GM19395 (cell line): ENCODE results near the gene TENM4.

Source experiments
- ATAC-seq: cut with Tn5 transposase; IDR thresholded peaks from one replicate; pipeline ENCODE4 v1.9.1; 2021; ENCODE audit warnings: mild to moderate bottlenecking, moderate library complexity; ENCODE audit not compliant: unreplicated experiment

Gene TENM4

DNA sequence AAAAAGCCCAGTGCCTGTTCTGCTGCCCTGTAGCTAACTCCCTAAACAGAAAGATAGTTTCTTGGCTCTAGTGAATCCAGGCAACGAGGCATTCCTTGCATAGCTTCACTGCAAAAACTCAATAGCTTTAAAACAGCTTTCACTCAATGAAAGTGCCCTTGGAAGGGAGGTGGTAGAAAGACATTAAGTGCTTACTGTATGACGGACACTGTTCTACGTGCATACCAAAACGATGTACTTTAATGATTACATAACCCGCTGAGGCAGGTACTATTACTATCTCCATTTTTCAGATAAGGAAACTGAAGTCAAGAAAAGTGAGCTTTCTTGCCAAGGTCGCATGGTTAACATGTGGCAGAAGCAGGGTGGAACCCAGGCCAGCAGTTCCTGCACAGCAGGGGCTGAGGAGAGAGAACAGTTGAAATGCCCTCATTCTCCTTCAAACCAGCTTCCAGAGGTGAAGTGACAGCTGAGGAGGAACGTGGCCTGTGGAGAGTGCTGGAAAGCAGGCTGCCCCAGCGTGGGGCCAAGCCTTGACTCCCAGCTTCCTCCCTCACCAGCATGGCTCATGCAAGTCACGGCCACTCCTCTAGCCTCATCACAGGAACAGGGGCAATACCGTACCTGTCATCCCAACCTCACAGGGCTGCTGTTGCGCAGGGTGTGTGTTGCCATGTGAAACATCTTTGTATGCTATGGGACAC lies 638.6 kb downstream of the TENM4 start:
- no peak for ATAC-seq

DNA sequence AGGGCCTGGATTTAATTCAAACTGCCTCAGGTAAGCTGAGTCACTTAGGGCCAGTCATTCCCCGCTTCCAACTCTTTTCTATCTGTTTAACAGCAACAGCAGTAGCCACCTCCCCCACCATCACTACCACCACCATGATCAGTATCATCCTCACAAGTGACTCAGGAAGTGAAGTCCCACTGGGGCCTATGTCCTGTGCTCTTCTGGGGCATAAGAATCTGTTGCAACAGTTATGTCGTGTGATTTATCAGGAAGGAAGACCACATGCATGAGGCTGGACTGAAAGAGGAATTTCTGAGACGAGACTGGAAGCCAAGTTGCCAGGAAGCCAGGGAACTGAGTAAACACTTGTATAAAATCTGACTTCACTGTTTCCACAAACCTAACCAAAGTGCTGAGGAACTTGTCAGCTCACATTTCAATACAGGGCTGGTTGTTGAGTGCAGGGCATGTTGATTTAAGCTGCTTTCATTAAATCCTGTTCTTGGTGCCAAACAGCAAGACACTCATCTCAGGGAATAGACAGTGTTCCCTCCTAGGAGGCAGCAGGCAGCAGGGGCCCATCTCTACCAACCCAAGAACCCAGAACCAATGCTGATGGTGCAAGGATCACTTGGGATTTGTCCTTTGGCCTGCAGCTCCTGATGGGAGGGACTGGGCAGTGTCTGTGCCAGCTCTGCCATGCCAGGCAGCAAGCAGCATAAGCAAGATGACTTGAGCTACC lies 639.5 kb downstream of the TENM4 start:
- no peak for ATAC-seq

- no peak for ATAC-seq
Measured at GRCh38 chr11:78800756-78801155, 640.1 kb downstream of the TENM4 start.

DNA sequence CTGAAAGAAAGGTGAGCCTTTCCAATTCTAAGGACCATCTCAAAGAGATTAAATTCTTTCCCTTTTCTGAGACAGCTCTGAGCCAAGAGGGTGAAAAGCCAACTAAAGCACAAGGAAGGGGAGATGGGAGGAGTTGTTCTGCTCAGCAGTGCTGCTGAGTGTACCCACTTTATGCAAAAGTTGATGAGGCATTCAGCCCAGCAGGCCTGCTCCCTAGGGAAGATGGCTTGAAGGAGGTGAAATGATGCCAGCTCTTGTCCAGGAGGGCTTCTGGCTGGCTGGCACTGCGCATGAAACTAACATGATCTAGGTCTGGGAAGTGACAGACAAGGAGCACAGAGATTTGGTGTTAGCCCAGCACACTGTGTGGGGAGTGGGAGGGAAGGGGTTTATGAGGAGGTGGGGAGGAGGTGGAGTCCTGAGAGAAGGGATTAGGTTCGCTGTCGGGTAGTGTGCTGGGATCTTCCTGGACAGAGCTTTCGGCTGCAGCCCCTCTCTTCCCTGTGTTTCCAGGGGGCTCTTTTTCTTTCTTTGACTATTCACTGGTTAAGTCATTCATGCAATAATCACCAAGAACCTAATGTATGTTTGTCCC lies 640.6 kb downstream of the TENM4 start:
- no peak for ATAC-seq

- ATAC-seq, result peak; percentile 95
Measured at GRCh38 chr11:78798663-78799062, 642.2 kb downstream of the TENM4 start.

DNA sequence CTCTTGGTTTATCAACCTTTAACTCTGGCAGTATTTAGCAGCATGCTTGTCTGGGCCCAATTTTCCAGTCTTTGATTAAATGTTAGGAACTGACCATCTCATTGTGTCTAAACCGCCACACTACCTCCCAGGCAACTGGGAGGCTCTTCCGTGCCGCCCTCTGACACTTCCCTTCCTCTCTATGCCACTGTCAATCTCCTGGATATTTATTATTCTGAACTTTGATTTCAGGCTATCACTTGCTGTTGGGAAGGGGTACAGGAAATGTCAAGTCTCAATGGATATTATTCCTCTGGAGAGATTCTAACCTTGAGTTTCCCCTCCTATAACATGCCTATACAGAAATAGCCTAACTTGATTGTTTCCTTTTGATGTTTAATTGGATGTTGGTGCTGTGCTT lies 643.3 kb downstream of the TENM4 start:
- no peak for ATAC-seq

- no peak for ATAC-seq
Measured at GRCh38 chr11:78796956-78797355, 643.9 kb downstream of the TENM4 start.

GRCh38 chr11:78795621-78796261 lies 645.1 kb downstream of the TENM4 start:
- no peak for ATAC-seq

- no peak for ATAC-seq
Measured at GRCh38 chr11:78791964-78792363, 648.9 kb downstream of the TENM4 start.

GRCh38 chr11:78791254-78791653 lies 649.6 kb downstream of the TENM4 start:
- ATAC-seq, result no peak

DNA sequence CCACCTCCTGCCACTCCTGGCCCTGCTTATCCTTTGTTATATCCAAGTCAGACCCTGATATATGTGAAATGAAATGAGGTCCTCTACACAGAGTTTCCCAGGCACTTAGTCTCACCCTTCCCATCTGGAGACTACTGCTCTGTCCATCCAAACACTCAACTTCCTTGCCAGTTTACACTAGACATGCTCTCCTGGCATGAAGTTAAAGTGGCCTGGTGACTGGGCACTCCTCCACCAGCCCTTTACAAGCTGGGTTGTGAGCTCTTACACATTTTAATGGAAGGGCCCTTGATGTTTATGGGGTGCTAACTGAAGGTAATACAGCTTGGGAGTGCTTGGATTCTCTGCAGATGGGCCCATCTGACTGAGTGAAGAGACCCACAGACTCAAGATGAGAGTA lies 650.0 kb downstream of the TENM4 start:
- no peak for ATAC-seq

GRCh38 chr11:78789375-78789774 lies 651.5 kb downstream of the TENM4 start:
- no peak for ATAC-seq

DNA sequence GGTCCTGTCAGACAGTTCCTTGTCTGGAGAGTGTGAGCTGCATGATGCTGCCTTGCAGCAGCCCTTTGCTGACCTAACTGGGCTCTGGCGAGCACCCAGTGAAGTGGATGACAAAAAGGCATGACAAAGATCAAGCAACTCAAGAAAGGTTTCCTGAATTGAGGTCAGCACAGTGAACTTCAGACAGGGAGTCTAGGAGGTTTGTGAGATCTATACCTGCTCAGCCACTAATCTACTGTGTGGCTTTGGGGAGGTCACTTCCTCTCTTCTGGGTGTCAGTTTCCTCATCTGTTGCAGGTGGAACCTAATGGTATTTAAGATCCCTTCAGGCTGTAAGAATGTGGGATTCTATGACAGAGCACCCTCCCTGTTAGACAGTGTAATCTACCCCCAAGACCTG lies 652.3 kb downstream of the TENM4 start:
- no peak for ATAC-seq

DNA sequence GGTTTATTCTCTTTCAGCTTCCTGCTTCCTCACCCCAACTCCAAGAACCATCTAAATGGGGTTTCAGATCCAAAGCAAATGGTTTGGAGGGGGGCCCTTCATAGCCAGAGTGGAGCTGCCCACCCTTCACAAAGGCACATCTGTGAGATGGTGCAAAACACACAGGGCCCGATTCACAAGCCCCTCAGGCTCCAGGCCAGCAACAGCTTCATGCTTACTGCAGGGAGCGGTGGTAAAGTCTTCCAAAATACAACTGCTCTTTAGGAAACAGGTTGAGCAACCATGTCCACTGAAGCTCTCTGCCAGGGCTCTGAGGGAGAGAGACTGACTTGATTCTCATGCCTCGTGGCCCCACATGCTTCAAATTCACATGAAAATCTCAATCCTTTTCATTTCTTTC lies 653.1 kb downstream of the TENM4 start:
- ATAC-seq, result no peak

DNA sequence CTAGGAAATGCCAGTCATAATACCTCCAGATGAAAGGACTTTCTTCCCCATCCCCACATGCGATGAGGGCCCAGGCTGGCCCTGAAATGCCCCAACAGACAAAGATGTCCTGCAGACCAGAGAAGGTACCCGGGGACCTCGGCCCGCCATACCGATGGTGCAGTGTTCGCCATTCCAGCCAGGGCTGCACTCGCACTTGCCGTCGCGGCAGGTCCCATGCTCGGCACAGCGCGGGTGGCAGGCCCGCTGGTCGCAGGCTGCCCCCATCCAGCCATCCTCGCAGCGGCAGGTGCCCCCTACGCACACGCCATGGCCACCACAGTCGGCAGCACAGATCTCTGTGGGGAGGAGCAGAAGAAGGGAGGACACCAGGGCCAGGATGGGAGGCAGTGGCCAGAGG lies 654.1 kb downstream of the TENM4 start:
- no peak for ATAC-seq

DNA sequence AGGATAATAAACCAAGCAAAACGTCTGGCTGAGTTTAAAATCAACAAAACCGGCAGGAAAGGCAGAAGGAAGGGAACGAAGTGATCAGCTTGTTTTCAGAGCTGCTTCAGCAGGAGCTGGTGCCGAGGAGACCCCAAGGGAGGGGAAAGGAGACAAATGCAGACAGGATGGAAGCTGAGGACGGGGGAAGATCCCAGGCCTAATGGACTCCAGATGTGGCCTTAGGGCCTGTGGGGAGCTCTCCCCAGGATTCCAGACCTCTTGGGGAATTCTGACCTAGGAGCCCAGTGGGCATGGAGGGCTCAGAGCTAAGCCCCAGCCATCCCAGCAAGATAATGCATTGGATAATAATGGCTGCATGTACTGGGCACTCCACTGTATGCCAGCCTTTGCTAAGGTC lies 654.7 kb downstream of the TENM4 start:
- no peak for ATAC-seq

DNA sequence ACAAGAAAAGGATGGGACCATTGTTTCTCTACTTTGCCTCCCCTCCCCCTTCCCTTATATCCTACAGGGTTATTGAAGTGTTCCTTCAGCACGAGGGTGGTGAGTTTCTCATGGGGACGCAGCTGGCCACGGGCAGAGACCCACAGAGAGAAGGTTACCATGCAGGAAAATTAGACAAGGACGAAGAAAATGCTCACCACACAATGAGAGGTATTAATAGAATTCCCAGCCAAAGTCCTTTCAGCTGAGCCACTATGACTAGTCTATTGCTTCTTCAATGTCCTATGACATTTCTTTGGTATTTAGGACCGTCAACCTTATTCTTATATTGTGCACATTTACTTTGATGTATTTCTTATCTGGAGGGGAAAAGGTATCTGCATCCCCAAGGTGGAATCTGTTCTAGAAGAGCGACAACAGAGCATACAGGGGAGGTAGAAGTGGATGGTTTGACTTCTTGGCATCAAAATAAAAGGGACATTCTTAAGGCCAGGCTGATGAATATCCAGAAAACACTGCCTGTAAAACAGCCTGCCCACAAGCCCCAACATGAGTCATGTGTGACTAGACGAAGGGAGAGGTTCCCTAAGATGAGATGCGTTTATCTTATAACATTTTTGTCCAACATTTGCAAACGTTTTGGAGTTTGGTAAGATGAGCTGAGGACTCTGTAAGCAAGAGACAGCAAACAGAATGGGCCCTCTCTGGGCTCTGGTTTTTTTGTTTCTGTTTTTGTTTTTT lies 656.3 kb downstream of the TENM4 start:
- no peak for ATAC-seq

DNA sequence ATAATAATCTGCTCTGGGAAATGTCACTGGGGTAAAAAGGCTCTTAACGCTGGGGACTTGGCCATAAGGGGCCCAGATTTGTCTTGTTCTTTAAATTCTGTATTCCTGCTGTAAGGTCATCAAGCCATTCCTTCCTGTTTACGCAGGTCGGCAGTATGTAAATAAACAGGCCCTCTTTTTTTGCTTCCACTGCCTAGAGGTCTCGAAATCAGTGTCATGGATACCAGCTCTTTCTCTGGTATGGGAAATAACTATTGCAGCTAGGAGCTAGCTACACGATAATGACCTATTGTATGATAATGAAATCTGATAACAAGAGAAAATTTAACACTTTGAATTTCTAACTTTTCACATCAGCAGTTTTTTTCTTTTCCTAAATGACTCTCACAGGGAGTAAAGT lies 657.0 kb downstream of the TENM4 start:
- no peak for ATAC-seq

DNA sequence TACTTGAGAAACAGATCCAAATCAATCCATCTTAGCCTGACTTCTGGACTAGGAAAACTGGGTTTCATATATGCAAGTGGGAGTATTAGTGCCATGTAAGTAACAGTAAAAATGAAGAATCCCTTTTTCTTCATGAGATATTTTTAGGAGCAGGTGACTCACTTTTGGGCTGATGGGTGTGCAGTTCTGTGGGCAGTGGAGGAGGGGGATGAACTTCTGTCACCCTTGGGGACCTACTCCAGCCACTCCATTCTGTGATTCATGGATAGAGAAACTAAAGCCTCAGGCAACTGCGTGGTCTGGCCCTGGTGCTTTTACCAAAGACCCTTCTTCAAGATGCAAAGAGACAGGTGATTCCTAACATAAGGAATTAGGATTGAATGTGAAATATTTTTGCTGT lies 657.5 kb downstream of the TENM4 start:
- ATAC-seq, result no peak

GRCh38 chr11:78782725-78783124 lies 658.1 kb downstream of the TENM4 start:
- no peak for ATAC-seq

- no peak for ATAC-seq
Measured at GRCh38 chr11:78780889-78781288, 659.9 kb downstream of the TENM4 start.
